GM21515 (cell line): Measurements from ENCODE around the gene FAM219A.

Experiments used
- ATAC-seq: cut with Tn5 transposase; IDR thresholded peaks from one replicate; pipeline ENCODE4 v1.9.1; 2021; ENCODE audit not compliant: unreplicated experiment

The FAM219A gene

DNA sequence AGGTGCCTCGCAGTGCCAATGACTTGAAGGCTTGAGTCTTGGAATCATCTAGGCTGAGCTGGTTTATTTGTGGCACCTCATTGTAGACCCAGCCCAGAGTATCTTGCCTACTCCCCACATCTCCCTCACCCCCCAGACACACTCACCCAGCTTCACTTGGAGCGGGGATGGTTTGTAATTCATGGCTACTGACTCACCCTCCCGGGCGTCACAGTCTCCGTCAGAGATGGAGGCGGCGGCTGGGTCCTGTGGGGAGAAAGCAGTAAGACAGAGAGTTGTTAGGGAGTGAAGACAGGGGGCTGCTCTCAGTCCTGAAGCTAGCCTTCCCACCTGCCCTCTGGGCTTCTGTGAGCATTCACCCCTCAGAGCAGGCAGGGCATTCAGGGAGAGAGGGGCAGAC is 52.7 kb downstream of the FAM219A start:
- ATAC-seq, result no peak

DNA sequence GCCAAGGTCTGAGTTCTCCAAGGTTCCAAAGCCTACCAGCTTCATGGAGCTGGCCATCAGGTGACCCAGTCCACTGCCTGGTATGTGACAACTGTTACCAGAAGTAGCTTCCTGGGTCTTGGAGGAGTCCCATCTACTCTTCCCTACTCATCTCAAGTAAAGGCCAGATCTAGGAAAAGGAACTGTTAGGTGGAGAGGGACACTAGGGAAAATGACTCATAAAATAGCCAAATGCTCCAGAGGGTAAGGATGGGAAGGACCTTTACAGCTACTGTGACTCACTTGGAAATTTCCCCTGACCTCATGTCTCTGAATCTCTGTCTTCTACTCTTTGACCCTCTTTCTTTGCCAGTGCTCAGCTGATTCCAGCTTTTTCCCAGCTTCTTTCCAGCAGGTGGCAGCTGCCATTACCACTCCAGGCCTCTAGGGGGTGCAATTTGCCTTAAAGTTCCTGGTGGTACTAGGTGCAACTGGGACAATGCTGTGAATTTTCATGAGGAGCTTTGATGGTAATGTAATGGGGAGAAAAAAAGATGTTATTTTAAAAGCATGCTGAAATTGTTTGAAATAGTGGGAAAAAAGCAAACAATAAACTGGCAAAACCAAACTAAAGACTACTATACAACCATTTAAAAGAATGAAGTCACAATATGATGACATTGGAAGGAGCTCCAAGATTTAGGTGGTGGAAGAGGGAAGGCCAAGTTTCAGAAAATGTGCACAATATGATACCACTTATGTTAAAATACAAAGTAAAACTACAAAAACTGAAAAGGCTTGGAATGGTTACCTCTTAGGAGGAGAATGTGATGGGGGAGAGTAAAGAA is 54.6 kb downstream of the FAM219A start:
- no peak for ATAC-seq

DNA sequence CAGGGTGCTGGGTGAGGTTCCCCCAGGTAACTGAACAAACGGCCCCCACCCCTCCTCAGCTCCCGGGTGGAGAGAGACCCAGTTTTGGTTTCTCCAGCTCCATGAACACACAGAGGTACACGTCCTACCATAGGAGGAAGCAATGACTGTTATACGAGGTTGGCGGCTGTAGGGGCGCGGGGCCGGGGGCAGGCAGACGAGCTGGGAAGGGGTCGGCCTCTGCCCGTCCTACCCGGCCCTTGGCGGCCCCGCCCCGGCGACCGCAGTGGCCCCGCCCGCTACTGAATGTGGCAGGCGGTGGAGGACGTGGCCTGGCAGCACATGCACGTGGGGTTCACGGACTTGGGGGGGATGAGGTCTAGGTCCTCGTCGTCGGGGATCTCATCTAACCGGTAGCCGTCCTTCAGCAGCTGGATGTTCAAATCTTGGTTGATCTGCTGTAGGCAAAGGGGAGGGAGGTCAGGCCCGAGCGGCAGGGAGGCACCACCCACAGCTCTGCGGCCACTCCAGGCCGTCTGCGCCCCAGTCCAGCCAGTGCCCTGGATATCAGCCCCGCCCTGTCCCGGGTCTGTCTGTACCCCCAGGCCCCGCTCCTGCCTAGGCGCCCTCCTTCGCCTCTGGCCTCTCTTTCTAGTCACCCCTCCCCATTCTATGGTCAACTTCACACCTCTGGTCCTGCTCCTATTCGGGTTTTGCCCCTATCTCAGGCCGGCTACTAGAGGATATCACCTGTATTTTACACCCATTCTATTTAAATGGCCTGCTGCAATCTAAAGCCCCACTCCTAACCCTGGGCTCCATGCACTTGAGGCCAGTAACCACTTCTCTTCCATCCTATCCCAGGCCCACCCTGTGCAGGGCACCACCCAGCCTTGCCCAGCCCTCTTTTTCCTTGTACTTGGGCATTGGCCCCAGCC is 57.4 kb downstream of the FAM219A start:
- no peak for ATAC-seq

DNA sequence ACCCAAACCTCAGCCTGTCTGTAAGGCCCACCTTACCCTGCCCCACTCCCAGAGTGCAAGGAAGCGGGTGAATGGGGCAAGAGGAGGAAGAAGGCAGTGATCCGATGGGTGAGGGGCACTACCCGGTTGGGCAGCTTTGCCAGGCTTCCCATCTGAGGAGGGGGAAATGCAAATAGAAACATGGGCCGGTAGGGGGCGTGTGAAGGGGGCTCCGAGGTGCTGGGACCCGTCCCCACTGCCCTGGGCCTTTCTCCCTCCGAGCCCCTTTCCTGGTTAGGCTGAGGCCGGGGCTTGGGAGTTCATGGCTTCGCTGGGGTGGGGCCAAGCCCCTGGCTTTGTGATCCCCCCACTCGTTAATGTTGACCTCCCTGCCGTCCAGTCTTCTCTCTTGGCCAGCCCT is 58.1 kb downstream of the FAM219A start:
- ATAC-seq, result no peak

DNA sequence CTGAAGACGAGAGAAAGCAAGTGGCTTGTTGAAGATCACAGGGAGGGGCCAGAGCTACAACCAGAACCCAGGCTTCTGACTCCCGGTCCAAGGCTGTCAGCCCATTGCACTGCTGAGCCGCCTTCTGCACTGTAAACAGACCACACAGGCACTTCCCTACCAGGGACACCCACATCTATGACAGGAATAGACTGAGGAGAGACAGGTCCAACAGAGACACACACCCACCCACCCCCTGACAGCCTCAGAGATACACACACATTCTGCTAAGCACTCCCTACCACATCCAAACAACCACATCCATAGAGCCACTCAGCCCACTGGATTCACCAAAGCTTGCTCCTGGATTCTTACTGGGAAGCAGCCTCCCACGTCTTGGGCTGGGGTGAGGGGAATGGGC is 58.6 kb downstream of the FAM219A start:
- ATAC-seq, result no peak

DNA sequence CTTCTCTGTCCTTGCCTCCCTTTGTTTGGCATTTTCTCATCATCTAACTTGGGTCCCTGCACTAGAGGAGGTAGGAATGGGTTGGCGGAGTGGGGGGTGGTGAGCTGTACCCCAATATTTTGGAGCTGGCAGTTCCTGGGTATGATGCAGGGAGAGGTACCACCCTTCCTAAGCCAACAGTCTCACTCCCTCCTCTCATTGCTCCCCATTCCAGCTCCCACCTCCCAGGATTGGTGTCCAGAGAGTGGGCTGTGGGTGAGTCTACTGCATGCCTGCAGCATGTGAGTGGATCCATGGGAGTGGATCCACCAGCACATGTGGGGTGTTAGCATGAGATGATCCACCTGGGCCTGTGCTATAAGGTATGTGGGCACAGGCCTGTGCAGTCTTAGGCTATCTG is 59.5 kb downstream of the FAM219A start:
- ATAC-seq, result no peak

DNA sequence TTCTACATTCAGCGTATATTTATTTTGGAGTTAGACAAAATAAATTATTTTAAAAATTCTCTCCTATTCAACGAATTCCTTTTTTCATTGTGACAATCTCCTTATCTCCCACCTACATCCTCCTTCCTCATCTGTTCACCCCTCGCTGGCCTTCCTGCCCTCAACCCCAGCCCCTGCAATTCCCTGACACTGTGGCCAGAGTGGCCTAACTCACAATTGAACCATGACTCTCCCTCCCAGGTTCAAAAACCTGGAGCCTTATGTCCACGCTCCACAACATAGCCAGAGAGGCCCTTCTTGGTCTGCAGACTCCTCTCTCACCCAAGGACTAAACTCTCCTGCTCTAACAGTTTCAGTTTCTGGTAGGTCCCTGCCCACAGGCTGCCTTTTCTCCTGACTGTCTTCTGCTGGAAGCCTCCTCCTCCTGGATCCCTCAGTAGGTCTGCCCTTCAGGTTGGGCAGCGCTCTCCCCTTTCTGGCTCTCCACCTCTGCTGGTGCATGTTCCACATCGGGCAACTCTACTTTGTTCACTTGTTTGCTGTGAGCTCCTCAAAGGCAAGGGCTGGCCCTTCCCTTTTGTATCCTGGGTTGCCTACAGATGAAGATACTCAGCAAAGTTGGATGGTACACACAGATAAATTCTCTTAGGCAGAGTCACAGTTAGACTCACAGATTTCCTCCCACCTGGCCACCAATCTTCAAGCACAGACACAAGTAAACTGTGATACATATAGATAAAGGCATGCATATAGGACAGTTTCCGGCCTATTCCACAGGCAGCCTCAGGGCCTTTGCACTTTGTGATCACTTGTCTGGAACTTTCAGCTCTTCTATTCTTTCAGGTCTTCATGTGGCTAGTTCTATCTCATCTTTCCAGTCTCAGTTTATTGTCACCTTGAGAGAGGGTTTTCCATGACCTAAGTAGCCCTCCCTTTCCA is 61.8 kb downstream of the FAM219A start:
- no peak for ATAC-seq

- no peak for ATAC-seq
These were observed 65.9 kb downstream of the FAM219A start for GRCh38 chr9:34392511-34392910.

- no peak for ATAC-seq
These were observed 71.1 kb downstream of the FAM219A start for GRCh38 chr9:34387239-34387638.

DNA sequence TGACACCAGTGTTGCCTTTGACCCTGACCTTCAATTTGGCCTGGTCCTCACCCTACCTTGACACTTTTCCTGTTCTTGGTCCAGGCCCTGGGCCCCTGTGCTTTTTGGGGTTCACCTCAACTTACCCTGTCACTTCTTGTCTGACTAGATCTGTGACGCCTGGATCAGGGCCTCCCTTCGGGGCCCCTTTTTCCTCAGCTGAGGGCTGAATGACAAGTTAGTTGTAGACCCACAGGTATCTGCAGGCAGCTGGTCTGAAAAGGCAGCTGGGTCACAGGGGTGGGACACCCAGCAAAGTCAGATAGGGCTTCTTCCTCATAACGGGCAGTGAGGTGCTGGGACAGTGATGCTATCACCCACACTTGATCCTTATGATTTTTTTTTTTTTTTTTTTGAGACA is 71.7 kb downstream of the FAM219A start:
- ATAC-seq, result no peak

- no peak for ATAC-seq
These were observed 72.7 kb downstream of the FAM219A start for GRCh38 chr9:34385561-34386230.

DNA sequence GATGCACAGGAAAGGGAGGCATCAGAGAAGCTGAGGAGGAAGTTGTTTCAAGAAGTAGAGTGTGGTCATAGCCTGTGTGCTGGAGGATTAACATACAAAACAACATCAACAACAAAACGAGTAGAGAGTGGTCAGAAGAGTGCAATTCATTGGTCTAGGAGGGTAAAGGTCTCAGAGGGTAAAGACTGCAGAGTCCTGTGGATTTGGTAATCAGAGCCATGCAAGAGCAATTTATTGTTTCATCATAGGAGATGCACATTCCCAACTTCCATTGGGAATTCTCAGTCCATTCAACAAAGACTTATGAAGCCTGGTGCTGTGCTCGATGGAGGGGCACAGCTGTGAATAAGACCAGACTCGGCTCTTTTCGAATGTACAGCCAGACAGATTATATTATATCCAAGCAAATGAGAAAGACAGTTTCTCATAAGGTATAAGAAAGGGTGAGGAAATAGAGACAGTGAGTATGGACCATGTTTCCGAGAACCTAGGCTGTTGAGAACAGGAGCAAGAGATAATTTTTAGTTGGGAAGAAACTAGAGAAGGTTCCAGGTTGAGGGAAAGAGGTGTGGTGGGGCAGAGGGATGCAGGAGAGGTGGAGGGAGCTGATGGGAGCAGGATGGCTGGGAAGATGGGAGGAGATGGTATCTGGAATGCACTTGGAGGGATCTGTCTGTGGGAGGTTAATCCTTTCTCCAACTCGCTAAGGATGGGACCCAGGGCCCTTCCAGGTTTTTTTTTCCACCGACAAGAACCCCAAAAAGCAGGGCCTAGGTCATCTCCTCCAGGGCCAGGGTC is 73.8 kb downstream of the FAM219A start:
- ATAC-seq, result no peak

GRCh38 chr9:34383904-34384303 is 74.5 kb downstream of the FAM219A start:
- ATAC-seq, result no peak

DNA sequence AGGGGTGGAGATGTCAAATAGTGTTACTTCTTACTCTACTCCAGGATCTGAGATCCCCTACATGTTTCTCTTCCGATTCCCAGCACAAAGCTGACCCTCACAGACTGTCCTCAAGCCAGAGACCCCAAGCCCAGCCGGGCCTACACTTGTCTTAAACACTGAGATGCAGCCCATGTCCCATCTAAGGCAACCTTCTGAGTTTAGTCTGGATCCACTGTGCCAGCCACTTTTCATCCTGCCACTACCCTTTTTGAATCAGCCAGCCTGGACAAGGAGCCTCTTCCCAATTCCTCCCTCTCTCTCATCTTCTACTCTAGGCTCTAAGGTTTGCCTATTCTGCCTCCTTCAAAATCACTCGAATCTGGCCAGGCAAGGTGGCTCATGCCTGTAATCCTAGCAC is 75.5 kb downstream of the FAM219A start:
- ATAC-seq, result no peak

- no peak for ATAC-seq
These were observed 76.3 kb downstream of the FAM219A start for GRCh38 chr9:34382054-34382453.

GRCh38 chr9:34381323-34381722 is 77.0 kb downstream of the FAM219A start:
- no peak for ATAC-seq

DNA sequence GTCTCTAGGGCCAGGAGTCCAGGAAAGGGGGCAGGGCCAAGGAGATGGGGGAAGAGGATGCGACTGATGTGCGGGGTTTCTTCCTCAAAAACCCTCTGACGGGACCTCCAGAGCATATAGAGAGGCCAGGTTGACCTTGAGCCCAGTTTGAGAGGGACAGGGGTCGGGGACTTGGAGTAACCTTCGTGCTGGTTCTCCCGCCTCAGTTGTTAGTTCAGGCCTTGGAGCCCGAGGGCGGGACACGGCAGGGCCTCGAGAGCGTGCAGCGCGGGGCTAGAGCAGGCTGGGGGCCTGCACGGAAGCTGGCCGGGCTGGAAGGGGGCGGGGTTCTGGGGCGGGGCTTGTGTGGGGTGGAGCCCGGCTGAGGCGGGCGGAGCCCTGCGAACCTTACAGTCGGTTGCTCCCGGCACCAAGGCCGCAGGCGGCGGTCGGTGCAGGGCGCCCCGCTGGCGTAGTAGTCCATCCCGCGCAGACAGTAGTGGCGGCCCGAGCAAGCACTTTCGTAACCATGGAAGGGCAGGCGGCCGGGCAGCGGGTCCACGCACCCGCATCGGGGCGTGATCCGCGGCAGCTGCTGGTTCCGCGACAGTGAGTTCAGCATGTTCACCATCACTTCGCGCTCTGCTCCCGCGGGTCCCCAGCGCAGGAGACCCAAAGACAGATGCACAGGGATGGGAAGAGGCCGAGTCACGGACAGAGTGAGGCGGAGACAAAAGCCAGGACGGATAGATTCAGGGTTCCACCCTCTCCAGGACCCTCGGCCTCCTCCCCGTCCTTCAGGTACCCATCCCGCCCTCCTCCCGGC is 77.7 kb downstream of the FAM219A start:
- no peak for ATAC-seq

DNA sequence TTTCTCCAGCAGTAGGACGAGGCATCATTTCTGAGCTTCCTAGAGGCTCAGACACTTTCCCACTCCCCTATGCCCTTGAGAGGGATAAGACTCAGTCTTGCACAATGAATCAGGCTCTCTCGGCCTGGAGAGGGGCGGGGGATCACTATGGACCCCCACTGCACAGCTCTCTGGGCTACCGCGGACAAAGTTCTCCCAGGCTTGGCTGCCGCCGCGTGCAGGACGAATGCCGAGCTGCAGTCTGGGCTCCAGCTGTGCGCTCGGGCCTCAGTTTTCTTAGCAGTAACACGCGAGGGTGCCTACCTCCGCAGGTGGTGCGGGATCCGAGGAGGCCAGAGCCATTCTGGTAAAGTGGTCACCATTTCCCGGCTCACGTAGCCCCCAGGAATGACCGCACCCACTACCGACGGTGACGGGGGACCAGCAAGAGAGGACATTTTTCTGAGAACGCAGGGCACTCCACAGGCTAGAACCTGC is 78.3 kb downstream of the FAM219A start:
- no peak for ATAC-seq
